T-helper 22 cell (primary cell): Measurements from ENCODE around the gene P3H2.
"Not testable (repeated sequence)": the region's sequence is repeated elsewhere in the genome, so short reads cannot be mapped to it uniquely, and the experiment has no call there.

Source experiments
- DNase-seq: peaks from one replicate; pipeline ENCODE4 v3.0.0-alpha.2; 2020; ENCODE audit warnings: low read depth

P3H2 gene

GRCh38 chr3:189982321-189982945, 138.3 kb downstream of the P3H2 start:
- DNase-seq: no peak

- DNase-seq: no peak
Observed at GRCh38 chr3:189981668-189982067, 139.0 kb downstream of the P3H2 start.

DNA sequence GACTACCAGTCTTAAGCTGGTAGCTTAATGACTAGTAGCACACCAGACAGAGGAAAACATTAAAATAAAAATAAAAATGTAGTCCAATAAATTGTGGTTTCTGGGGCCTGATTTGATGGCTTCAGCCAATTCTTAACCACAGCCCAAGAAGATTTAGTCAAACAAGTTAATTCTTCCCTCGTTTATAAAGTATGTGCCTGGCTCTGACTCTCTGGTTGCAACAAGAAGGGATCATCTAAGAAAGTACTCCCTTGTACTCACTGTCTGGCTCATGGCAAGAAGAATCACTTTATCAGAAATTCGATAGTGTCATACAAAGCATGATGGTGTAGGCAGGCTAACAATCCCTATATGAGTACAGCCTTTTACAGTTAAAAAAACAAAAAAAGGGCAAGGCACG, 141.9 kb downstream of the P3H2 start:
- no peak for DNase-seq

- no peak for DNase-seq
Observed at GRCh38 chr3:189977174-189977573, 143.5 kb downstream of the P3H2 start.

DNA sequence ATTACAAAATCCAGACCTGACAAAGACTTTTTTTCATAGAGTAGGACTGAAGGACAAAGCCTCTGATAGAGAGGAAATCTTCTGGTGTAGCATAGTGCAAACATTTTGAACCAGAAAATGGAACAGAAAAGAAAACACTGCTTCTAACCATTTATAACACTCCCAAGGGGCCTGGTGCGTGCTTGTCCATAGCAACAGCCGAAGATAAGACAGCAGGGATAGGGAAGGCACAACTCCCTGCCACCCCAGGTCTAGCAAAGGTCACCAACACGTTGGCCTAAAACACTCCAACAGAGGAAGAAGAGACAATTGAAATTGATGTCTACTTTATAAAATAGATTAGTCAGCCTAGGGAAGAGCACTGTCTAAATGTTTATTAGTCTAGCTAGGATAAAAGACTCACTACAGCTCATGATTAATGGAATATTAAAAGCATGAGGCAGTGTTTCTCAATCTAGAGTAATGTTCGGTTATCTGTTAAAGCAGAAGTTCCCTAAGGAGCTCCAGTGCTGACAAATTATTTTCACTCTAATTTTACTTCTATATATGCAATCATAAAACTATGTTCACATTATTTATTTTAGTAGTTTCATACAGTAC, 145.2 kb downstream of the P3H2 start:
- DNase-seq: no peak

DNA sequence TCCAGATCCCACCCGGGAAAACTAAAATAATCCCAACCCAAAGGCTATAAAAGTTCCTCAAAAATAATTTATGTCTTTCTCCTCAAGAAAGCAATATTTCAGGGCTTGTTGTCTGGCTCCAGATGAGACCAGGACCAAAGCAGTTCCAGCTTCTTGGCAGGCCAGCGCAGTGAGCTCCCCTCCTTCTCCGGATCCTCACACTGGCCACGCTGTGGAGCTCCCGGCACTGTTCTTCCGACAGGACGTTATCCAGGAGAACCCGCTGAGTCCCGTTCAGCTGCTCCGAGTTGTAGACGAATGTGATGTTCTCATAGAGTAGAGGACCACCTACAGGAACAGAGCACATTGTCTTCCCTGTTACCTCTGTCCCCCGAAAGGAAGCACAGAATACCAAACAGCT, 146.3 kb downstream of the P3H2 start:
- no peak for DNase-seq

DNA sequence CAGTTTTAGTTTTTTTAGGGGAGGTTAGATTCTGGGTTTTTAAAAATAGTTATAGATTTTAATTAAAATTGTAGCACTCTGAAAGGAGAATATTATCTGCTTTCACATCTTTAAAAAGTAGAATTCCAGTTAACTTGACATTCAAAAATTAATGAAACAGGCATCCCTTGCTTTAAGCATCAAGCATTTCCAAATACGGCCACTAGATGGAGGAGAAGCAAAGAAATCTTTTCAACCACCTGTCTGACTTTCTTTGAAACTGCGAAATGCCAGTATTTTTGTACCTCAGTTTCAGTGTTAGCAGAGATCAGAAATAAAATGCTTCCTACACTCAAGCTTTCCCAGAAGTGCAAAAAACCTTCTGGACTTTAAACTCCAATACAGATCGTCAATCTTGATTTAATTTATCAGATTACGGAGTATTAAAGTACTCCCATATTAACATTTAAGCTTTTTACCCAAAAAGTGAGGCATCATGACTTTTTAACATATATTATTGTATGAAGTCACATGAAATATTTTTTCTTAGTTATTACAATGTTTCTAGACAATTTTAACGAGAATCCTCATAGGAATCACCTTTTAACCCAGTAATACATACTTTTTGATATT, 153.3 kb downstream of the P3H2 start:
- DNase-seq: no peak

DNA sequence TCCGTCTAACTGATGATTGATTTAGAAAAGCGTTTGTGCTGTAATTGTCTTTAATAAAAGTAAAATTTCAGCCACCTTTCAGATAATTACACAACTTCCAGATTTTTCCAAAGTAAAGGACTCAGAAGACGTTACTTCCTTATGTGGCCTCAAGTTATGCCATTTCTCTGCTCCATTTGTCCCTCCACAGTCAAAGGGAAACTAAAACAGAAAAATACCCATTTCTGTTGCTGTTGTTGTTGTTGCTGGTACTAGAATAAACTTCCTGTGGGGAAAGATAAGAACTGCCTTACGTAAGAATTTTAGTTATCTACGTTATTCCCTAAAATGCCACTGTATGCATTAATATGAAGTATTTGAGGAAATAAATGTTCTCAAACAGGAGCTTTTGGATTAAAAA, 153.9 kb downstream of the P3H2 start:
- DNase-seq: no peak

- DNase-seq: no peak
Observed at GRCh38 chr3:189964623-189965332, 155.9 kb downstream of the P3H2 start.

GRCh38 chr3:189962466-189962865, 158.2 kb downstream of the P3H2 start:
- no peak for DNase-seq

DNA sequence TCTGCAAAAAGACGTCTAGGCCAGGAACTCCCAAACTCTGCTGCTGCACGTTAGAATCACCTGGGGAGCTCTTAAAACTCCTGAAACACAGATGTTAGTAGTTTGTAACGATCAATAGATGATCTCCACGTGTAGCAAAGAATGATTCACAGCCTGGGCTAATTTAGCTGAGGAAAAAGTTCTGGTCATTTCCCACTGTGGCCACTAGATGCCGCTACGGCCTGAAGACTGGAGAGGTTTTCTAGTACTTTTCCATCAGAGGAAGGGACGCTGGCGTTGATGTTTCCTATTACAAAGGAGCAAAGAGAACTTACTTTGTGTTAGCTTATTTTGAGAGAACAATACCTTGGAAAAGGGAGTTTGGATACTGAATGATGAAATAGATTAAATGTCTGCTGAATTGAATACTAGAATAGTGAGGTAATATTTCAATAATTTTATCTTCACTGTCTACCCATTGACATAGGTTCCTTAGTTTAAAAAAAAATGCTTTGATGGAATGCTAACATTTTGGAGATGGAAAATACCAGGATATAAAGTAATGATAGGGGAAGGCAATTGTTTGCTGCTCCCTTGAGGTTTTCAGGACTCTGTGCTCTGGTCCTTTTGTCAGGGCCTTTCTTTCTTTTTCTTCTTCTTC, 159.1 kb downstream of the P3H2 start:
- DNase-seq: peak; percentile 8

DNA sequence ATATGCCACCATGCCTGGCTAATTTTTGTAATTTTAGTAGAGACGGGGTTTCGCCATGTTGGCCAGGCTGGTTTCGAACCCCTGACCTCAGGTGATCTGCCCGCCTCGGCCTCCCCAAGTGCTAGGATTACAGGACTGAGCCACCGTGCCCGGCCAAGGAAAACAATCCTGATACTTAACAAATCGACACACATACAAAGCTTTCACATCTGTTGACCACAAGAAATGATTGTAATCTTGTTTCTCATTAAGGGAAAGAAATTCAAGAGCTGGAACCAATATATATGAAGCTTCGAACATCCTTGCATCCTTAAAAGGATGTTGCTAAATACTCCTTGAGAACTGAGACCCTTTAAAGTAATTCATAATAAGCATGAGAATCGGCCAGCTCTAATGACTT, 159.6 kb downstream of the P3H2 start:
- not testable (repeated sequence) for DNase-seq

DNA sequence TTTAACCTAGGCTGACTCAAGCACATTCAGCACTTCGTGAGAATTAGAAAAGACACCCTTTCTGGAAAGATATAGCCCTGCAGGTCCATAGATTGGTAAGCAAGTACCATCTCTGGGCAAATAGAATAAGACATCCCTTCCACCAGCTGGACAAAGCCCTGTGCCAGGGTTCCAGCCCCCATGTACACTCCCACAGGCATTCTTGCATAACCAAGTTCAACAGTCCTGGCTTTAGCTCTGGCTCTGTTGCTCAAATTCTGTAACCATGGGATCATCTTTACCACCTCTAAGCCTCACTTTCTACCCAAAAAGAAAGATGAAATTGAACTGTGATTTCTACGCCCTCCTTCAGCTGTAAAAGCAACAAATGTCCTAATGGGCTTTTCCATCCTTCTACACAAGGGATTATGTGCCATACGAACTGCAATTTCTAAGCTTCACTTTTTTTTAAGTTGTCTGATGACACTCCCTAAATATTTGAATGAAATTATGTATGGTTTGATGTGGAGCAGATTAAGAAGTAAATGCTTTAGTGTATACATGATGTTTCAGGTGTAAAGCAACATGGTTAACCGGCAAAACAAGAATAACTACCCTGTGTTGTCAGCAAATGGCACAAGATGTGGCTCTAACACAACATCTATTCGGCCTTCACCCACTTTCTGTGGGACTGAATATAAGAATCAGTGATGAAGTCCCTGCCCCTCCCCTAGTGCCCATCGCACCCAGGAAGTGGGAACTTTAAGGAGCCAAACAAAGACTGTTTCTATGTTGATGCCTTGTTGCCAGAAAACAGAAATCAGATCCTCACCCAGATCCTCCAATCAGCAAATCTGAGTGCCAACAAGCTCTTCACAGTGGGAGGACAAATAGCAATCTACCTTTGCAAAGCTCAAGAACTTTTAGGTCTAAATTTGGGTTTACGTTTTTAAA, 165.7 kb downstream of the P3H2 start:
- DNase-seq: no peak

DNA sequence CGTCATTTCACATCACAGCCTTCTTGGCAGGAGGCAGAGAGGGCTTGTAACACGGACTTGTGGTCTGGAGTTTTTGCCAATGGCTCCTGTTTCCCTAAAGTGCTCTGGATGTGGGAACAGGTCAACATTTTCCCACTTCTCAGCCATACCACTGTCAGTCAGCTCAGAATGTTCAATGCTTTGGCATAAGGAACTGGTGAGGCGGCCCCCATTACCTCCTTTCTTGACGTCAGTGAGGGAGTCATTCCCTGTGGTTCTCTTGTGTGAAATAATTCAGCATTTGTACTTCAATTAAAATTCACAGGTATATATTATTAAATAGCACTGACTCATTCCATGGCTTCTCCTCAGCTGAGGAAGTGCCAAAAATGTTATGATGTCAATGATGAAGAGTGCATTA, 167.1 kb downstream of the P3H2 start:
- no peak for DNase-seq

- DNase-seq: no peak
Observed at GRCh38 chr3:189952272-189952671, 168.4 kb downstream of the P3H2 start.

- DNase-seq: no peak
Observed at GRCh38 chr3:189950258-189950657, 170.4 kb downstream of the P3H2 start.

- DNase-seq: no peak
Observed at GRCh38 chr3:189949580-189949979, 171.1 kb downstream of the P3H2 start.

- DNase-seq: no peak
Observed at GRCh38 chr3:189948724-189949045, 172.0 kb downstream of the P3H2 start.

GRCh38 chr3:189947948-189948723, 172.6 kb downstream of the P3H2 start:
- no peak for DNase-seq

- DNase-seq: no peak
Observed at GRCh38 chr3:189947068-189947467, 173.6 kb downstream of the P3H2 start.
